Measurements from ENCODE around the gene WDR4.
A peak's percentile ranks its signal among the peaks of the same experiment; 100 is the strongest.
"Not testable (repeated sequence)": the region's sequence is repeated elsewhere in the genome, so short reads cannot be mapped to it uniquely, and the experiment has no call there.

The WDR4 gene

GRCh38 chr21:42836402-42836666 lies 43.0 kb downstream of the WDR4 start:
- no peak overlapping the region for H3K4me3 ChIP-seq (ENCODE audit: low read depth, low read length)
- TF ChIP-seq CTCF (IDR thresholded peaks at IDR 0.05; ENCODE audit: borderline replicate concordance, insufficient read depth, low read depth, low read length) = no peak

GRCh38 chr21:42835611-42836401 lies 43.5 kb downstream of the WDR4 start:
- H3K4me3 ChIP-seq (ENCODE audit: low read depth, low read length) = no peak overlapping the region
- no peak for TF ChIP-seq CTCF (IDR thresholded peaks at IDR 0.05; ENCODE audit: borderline replicate concordance, insufficient read depth, low read depth, low read length)

- no peak overlapping the region for H3K4me3 ChIP-seq (ENCODE audit: low read depth, low read length)
- TF ChIP-seq CTCF (IDR thresholded peaks at IDR 0.05; ENCODE audit: borderline replicate concordance, insufficient read depth, low read depth, low read length) = no peak
Measured at GRCh38 chr21:42835211-42835610, 44.1 kb downstream of the WDR4 start.

- no peak for TF ChIP-seq CTCF (IDR thresholded peaks at IDR 0.05; ENCODE audit: borderline replicate concordance, insufficient read depth, low read depth, low read length)
- H3K4me3 ChIP-seq (ENCODE audit: low read depth, low read length) = no peak overlapping the region
Measured at GRCh38 chr21:42834726-42835191, 44.6 kb downstream of the WDR4 start.

- TF ChIP-seq CTCF (IDR thresholded peaks at IDR 0.05; ENCODE audit: borderline replicate concordance, insufficient read depth, low read depth, low read length) = no peak
- no peak overlapping the region for H3K4me3 ChIP-seq (ENCODE audit: low read depth, low read length)
Measured at GRCh38 chr21:42833859-42834725, 45.2 kb downstream of the WDR4 start.

GRCh38 chr21:42833439-42833815 lies 45.9 kb downstream of the WDR4 start:
- no peak overlapping the region for H3K4me3 ChIP-seq (ENCODE audit: low read depth, low read length)
- peak; percentile 52 for TF ChIP-seq CTCF (IDR thresholded peaks at IDR 0.05; ENCODE audit: borderline replicate concordance, insufficient read depth, low read depth, low read length)

- H3K4me3 ChIP-seq (ENCODE audit: low read depth, low read length) = not testable (repeated sequence)
Measured at GRCh38 chr21:42832321-42832630, 47.1 kb downstream of the WDR4 start.

Measured in GM12875 (cell line).